Stimulated activated memory B cell treated with anti-CD40 and anti-IgM and Interleukin-4, amounts not matched to agents 10 μg/mL and 1 μg/mL and 100 μg/mL, for 72 hours (primary cell): Measurements from ENCODE around the gene AFF1.
"Not testable (repeated sequence)": the region's sequence is repeated elsewhere in the genome, so short reads cannot be mapped to it uniquely, and the experiment has no call there.

Source experiments
- ATAC-seq: fragments of 150-1000 bp; cut with Tn5 transposase; 2 replicates; pipeline ENCODE4 v1.10.0; 2021
- H3K27ac Mint-ChIP-seq: one replicate; pipeline ENCODE4 v1.8.0; 2022; ENCODE audit warnings: mild to moderate bottlenecking, mixed read lengths
- H3K27me3 Mint-ChIP-seq: one replicate; pipeline ENCODE4 v1.8.0; 2022; ENCODE audit warnings: mixed read lengths
- H3K36me3 Mint-ChIP-seq: one replicate; pipeline ENCODE4 v1.8.0; 2022; ENCODE audit warnings: mixed read lengths
- H3K4me1 Mint-ChIP-seq: one replicate; pipeline ENCODE4 v1.8.0; 2022; ENCODE audit warnings: mixed read lengths
- H3K4me3 Mint-ChIP-seq: one replicate; pipeline ENCODE4 v1.8.0; 2022; ENCODE audit warnings: mild to moderate bottlenecking, moderate library complexity, mixed read lengths
- H3K9me3 Mint-ChIP-seq: one replicate; pipeline ENCODE4 v1.8.0; 2022; ENCODE audit warnings: mixed read lengths

Gene AFF1

GRCh38 chr4:87005369-87005689 lies 70.5 kb downstream of the AFF1 start:
- Mint-ChIP-seq H3K4me3 (peak overlapping the region; percentile 96), H3K36me3 (no peaks in the 10 kb centered on the region), H3K27ac (peak overlapping the region; percentile 94), H3K4me1 (peaks cover 38% of the 10 kb centered on the region), H3K9me3 (no peaks in the 10 kb centered on the region), H3K27me3 (no peaks in the 10 kb centered on the region)
- no peak for ATAC-seq

DNA sequence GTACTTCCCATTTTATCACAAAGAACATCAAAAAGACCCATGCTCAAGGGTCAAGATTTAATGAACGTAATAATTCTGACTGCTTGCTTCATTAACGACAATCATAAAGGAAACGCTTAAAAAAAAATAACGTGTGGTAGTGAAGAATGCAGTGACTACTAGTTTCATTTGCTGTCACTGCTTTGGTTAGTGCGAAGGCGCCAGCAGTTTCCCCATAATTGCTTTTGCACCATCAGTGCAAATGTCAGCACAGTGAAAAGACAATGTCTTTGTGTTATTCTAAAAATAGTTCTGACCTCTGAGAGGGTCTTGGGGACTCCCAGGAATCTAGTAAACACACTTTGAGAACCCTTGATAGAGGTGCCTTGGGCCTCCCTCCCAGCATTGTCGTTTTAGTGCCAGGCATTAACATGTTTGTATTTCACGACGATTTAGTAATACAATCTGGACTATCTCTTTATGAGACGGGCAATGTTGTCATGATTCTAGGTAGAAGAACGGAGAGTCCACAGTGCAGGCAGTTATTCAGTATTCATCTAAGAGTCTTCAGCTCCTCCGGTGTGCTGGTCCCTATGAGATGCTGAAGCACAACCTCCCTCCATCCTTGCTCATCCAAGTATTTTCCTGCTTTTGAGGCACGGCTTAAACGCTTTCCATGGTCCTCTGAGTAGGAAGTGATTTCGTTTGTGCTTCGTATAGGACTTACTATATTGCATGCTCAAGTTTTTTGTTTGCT lies 71.0 kb downstream of the AFF1 start:
- Mint-ChIP-seq H3K36me3 (no peaks in the 10 kb centered on the region), H3K4me3 (peak overlapping the region; percentile 96), H3K9me3 (no peaks in the 10 kb centered on the region), H3K4me1 (peaks cover 39% of the 10 kb centered on the region), H3K27me3 (no peaks in the 10 kb centered on the region), H3K27ac (peak overlapping the region; percentile 94)
- peak; percentile 46 for ATAC-seq

DNA sequence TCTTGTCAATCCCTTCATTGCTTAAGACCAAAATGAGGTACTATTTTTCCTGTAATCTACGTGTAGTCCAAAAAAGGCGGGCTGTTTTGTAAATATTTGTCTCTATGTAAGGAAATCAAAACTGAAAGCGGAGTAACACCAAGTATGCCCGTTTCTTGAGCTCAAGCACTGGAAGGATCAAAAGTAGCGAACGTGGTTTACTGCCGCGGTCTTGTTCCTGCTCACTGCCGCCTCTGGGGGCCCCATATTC lies 71.5 kb downstream of the AFF1 start:
- H3K4me1 Mint-ChIP-seq, result peaks cover 44% of the 10 kb centered on the region
- ATAC-seq, result no peak

GRCh38 chr4:87006676-87007527 lies 72.1 kb downstream of the AFF1 start:
- Mint-ChIP-seq H3K27ac (peak overlapping the region; percentile 94), H3K9me3 (no peaks in the 10 kb centered on the region), H3K27me3 (no peaks in the 10 kb centered on the region), H3K4me3 (peak overlapping the region; percentile 96), H3K36me3 (no peaks in the 10 kb centered on the region), H3K4me1 (peaks cover 50% of the 10 kb centered on the region)
- ATAC-seq, result peak; percentile 95

More for the DNA sequence above, 71.5 kb downstream of the AFF1 start:
- peak overlapping the region; percentile 94 for H3K27ac Mint-ChIP-seq
- H3K4me3 Mint-ChIP-seq, result peak overlapping the region; percentile 96
- H3K9me3 Mint-ChIP-seq, result no peaks in the 10 kb centered on the region
- H3K27me3 Mint-ChIP-seq, result no peaks in the 10 kb centered on the region
- no peaks in the 10 kb centered on the region for H3K36me3 Mint-ChIP-seq

DNA sequence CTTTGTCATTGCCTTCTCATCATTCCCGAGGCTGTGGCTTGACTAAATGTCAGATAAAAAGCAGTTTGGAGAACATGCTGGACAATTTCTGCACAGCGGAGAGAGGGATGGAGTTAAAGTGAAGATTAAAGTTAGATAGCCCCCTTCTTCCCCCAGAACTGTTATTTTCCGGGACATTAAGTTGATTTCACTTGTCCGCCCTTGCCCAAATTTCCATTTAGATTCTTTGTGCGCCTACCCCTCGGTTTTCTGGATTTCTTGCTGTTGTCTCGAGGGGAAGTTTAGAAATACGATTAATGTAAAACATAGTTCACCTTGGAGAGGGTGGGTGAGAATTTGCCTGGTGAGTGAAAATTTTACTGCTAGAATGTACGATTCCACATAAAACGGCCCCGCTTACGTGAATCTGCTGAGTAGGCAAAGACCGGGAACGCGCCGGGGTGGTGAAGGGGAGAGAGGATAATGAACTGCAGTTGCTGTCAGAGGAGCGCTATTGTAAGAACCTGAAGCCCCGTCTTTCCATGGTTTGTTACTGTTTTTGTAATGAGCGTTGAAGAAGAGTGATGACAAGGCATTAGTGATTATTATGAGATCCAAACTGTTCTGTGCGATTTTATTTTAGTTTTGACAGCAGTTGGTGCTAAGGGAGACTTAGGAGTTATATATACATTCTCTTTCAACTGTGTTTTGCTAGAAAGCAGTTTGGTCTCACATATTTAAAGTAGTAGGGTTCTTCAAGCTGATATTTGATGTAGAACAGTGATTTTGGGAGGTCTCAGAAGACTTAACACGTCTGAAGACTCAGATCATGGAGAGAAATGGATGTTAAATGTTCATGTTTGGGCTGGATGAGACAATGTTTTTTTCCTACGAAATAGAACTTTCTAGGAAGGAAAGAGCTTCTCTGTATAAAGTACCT lies 73.0 kb downstream of the AFF1 start:
- Mint-ChIP-seq H3K27ac (peak overlapping the region; percentile 94), H3K36me3 (no peaks in the 10 kb centered on the region), H3K9me3 (no peaks in the 10 kb centered on the region), H3K27me3 (no peaks in the 10 kb centered on the region), H3K4me3 (peak overlapping the region; percentile 96), H3K4me1 (peaks cover 55% of the 10 kb centered on the region)
- ATAC-seq, result no peak

DNA sequence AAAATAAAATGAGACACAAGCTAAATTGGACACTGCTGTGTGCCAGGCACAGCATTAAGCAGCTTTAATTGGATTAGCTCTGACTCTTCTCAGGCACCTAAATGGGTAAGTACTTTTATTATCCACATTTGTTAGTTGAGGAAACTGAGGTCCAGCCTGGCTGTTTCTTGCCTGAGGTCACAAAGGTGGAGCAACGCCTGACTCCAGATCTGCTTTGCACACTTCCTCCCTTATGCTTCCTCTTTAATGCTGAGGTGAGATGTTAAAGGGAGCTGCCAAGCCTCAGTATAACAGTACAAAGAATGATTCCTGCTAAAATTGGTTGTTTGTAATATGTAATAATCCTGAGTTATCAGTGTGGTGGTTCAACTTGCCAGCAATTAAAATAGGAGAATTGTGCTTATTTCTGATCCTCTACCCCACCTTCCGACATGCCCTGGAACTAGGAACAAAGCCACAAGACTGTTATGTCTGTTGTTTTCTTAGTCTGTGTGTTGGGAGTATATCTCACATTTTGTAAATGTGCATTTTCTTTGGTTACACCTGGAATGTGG lies 74.4 kb downstream of the AFF1 start:
- ATAC-seq, result no peak
- H3K27me3 Mint-ChIP-seq, result no peaks in the 10 kb centered on the region
- peaks cover 66% of the 10 kb centered on the region for H3K4me1 Mint-ChIP-seq
- no peaks in the 10 kb centered on the region for H3K9me3 Mint-ChIP-seq
- no peaks in the 10 kb centered on the region for H3K36me3 Mint-ChIP-seq
- H3K4me3 Mint-ChIP-seq, result peak overlapping the region; percentile 45
- H3K27ac Mint-ChIP-seq, result no peak overlapping the region

GRCh38 chr4:87010192-87010591 lies 75.4 kb downstream of the AFF1 start:
- Mint-ChIP-seq H3K4me1 (peaks cover 71% of the 10 kb centered on the region), H3K9me3 (no peaks in the 10 kb centered on the region), H3K36me3 (no peaks in the 10 kb centered on the region), H3K27me3 (no peaks in the 10 kb centered on the region), H3K4me3 (no peak overlapping the region), H3K27ac (no peak overlapping the region)
- no peak for ATAC-seq

- H3K36me3 Mint-ChIP-seq, result no peaks in the 10 kb centered on the region
- ATAC-seq, result no peak
- peaks cover 72% of the 10 kb centered on the region for H3K4me1 Mint-ChIP-seq
- H3K27me3 Mint-ChIP-seq, result no peaks in the 10 kb centered on the region
- no peaks in the 10 kb centered on the region for H3K9me3 Mint-ChIP-seq
- H3K27ac Mint-ChIP-seq, result no peak overlapping the region
- H3K4me3 Mint-ChIP-seq, result no peak overlapping the region
Observed at GRCh38 chr4:87011340-87012034, 76.7 kb downstream of the AFF1 start.

- no peak for ATAC-seq
- no peak overlapping the region for H3K4me3 Mint-ChIP-seq
- H3K36me3 Mint-ChIP-seq, result no peaks in the 10 kb centered on the region
- no peak overlapping the region for H3K27ac Mint-ChIP-seq
- peaks cover 72% of the 10 kb centered on the region for H3K4me1 Mint-ChIP-seq
- no peaks in the 10 kb centered on the region for H3K9me3 Mint-ChIP-seq
- H3K27me3 Mint-ChIP-seq, result no peaks in the 10 kb centered on the region
Observed at GRCh38 chr4:87012265-87012953, 77.6 kb downstream of the AFF1 start.

GRCh38 chr4:87012954-87013308 lies 78.1 kb downstream of the AFF1 start:
- peaks cover 68% of the 10 kb centered on the region for H3K4me1 Mint-ChIP-seq
- ATAC-seq, H3K27ac Mint-ChIP-seq, H3K36me3 Mint-ChIP-seq, H3K27me3 Mint-ChIP-seq, H3K4me3 Mint-ChIP-seq, H3K9me3 Mint-ChIP-seq: not testable (repeated sequence)

DNA sequence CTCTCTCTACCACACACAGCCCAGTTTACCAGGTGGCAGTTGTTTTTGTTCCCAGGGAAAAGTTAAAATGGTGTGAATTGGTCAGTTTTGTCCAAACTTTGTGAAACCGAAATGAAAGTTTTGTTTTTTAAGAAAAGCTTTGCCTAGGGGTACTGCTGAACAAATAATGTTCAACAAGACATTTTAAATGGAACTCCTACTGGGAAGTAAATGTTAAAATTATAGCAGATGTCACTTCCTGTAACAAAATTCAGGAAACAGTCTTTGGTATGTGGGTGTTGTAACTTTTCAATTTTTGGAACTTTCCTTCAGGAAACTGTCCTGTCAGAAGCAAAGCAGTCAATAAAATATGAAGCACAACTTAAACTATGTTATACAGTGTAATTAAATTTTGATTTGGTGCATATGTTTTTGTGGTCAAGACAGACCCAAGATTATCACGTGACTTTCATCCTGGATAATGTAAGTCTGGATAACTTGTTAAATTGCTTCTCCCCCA lies 79.5 kb downstream of the AFF1 start:
- no peaks in the 10 kb centered on the region for H3K27me3 Mint-ChIP-seq
- H3K4me1 Mint-ChIP-seq, result peaks cover 71% of the 10 kb centered on the region
- H3K9me3 Mint-ChIP-seq, result no peaks in the 10 kb centered on the region
- no peak for ATAC-seq
- H3K27ac Mint-ChIP-seq, result peak overlapping the region; percentile 35
- no peaks in the 10 kb centered on the region for H3K36me3 Mint-ChIP-seq
- H3K4me3 Mint-ChIP-seq, result no peak overlapping the region

- no peak overlapping the region for H3K4me3 Mint-ChIP-seq
- ATAC-seq, result no peak
- peak overlapping the region; percentile 35 for H3K27ac Mint-ChIP-seq
- no peaks in the 10 kb centered on the region for H3K27me3 Mint-ChIP-seq
- H3K36me3 Mint-ChIP-seq, result no peaks in the 10 kb centered on the region
- peaks cover 74% of the 10 kb centered on the region for H3K4me1 Mint-ChIP-seq
- H3K9me3 Mint-ChIP-seq, result no peaks in the 10 kb centered on the region
Observed at GRCh38 chr4:87015416-87015815, 80.6 kb downstream of the AFF1 start.

DNA sequence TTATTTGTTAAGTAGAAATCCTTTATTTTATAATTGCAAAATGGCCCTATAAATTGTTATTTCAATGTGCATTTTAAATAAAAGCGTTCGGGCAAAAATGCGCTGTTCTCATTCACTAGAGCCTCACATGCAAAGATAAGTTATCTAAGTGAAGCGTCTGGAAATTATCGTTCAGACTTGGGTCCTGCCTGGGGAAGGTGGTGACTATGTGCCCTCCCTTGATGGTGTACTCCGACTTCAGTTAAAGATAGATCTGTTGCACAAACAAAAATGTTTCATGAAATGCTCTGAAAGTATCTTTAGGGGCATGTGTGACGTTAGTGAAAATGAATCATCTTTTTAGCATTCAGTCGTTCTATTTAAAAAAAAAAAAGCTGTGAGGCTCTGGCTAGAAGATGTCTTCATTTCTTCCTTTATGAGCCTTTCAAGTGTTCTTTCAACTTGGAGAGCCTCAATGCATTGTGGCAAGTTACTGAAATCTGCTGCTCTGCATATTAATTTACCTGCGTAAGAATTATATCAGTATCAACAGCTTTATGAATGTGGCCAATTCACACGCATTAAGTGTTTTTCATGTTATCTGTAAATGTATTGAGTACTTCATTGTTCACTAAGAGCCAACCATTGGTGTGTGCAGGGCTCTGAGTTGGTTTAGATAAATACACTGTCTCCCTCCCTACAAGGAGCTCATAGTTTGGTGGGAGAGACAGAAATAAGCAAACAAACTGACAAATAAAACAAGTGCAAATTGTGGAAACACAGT lies 83.0 kb downstream of the AFF1 start:
- Mint-ChIP-seq H3K4me3 (peak overlapping the region; percentile 7), H3K4me1 (peaks cover 68% of the 10 kb centered on the region), H3K9me3 (no peaks in the 10 kb centered on the region), H3K36me3 (no peaks in the 10 kb centered on the region), H3K27me3 (no peaks in the 10 kb centered on the region), H3K27ac (peak overlapping the region; percentile 63)
- no peak for ATAC-seq
